ENCODE data around the gene CAMK4. TPM values are rescaled to one million over a fixed set of nuclear protein-coding genes. Genes with fewer than 3 reads are reported as not detected.

CAMK4 gene
- total RNA-seq, 1 donor from 2014 or later, result 5.0 TPM

GRCh38 chr5:111439473-111440075 lies 215.4 kb downstream of the CAMK4 start:
- Histone ChIP-seq H3K36me3 (no peaks in the 10 kb centered on the region), H3K4me1 (peaks cover 3% of the 10 kb centered on the region), H3F3A (ENCODE audit: low read depth) (no peaks in the 10 kb centered on the region), H3K4me3 (no peak overlapping the region), H2AFZ (replicated peaks) (no peak overlapping the region), H3K4me2 (no peak overlapping the region), H3K27ac (no peak overlapping the region), H3K9ac (no peak overlapping the region), H3K9me3 (ENCODE audit: low read depth) (no peaks in the 10 kb centered on the region), H4K20me1 (ENCODE audit: low read depth) (no peaks in the 10 kb centered on the region), H3K27me3 (no peaks in the 10 kb centered on the region), H3K79me2 (ENCODE audit: low read depth) (no peaks in the 10 kb centered on the region)
- H3K9me3 Mint-ChIP-seq, result peaks cover 4% of the 10 kb centered on the region
- H3K4me3 Mint-ChIP-seq, result no peak overlapping the region
- peaks cover 2% of the 10 kb centered on the region for H3K36me3 Mint-ChIP-seq
- H3K27ac Mint-ChIP-seq, result no peak overlapping the region
- no peaks in the 10 kb centered on the region for H3K27me3 Mint-ChIP-seq (ENCODE audit: insufficient read depth, low read depth)
- TF ChIP-seq EZH2 (IDR thresholded peaks at IDR 0.05), result no peak
- TF ChIP-seq CTCF (IDR thresholded peaks at IDR 0.05), result no peak
- no peak for TF ChIP-seq EZH2phosphoT487 (IDR thresholded peaks at IDR 0.05)
- DNase-seq (ENCODE audit: low spot score), result no peak
- H3K4me1 Mint-ChIP-seq, result no peaks in the 10 kb centered on the region

- Histone ChIP-seq H3K4me2 (peak overlapping the region; percentile 69), H3K79me2 (ENCODE audit: low read depth) (no peaks in the 10 kb centered on the region), H3K4me1 (peaks cover 23% of the 10 kb centered on the region), H3K36me3 (no peaks in the 10 kb centered on the region), H3K9ac (no peak overlapping the region), H3K27me3 (no peaks in the 10 kb centered on the region), H3F3A (ENCODE audit: low read depth) (peaks cover 10% of the 10 kb centered on the region), H3K9me3 (ENCODE audit: low read depth) (no peaks in the 10 kb centered on the region), H2AFZ (replicated peaks) (no peak overlapping the region), H3K4me3 (peak overlapping the region; percentile 19), H3K27ac (peak overlapping the region; percentile 83), H4K20me1 (ENCODE audit: low read depth) (no peaks in the 10 kb centered on the region)
- H3K4me3 Mint-ChIP-seq, result no peak overlapping the region
- H3K4me1 Mint-ChIP-seq, result peaks cover 19% of the 10 kb centered on the region
- H3K27ac Mint-ChIP-seq, result no peak overlapping the region
- peaks cover 9% of the 10 kb centered on the region for H3K36me3 Mint-ChIP-seq
- peaks cover 11% of the 10 kb centered on the region for H3K9me3 Mint-ChIP-seq
- H3K27me3 Mint-ChIP-seq (ENCODE audit: insufficient read depth, low read depth), result no peaks in the 10 kb centered on the region
- TF ChIP-seq EZH2phosphoT487 (IDR thresholded peaks at IDR 0.05), result no peak
- no peak for TF ChIP-seq EZH2 (IDR thresholded peaks at IDR 0.05)
- TF ChIP-seq CTCF (IDR thresholded peaks at IDR 0.05), result no peak
- no peak for DNase-seq (ENCODE audit: low spot score)
Observed at GRCh38 chr5:111447099-111447498, 222.9 kb downstream of the CAMK4 start.

- peak; percentile 48 for DNase-seq (ENCODE audit: low spot score)
- no peaks in the 10 kb centered on the region for H3K27me3 Mint-ChIP-seq (ENCODE audit: insufficient read depth, low read depth)
- peak overlapping the region; percentile 53 for H3K27ac Mint-ChIP-seq
Observed at GRCh38 chr5:111447822-111448221, 223.6 kb downstream of the CAMK4 start.

More at GRCh38 chr5:111447822-111448221, 223.6 kb downstream of the CAMK4 start:
- Histone ChIP-seq H3K4me1 (peaks cover 23% of the 10 kb centered on the region), H3K36me3 (no peaks in the 10 kb centered on the region), H3K9ac (no peak overlapping the region), H3K9me3 (ENCODE audit: low read depth) (no peaks in the 10 kb centered on the region), H3K27me3 (no peaks in the 10 kb centered on the region), H3K4me3 (peak overlapping the region; percentile 19), H3F3A (ENCODE audit: low read depth) (peaks cover 10% of the 10 kb centered on the region), H3K79me2 (ENCODE audit: low read depth) (no peaks in the 10 kb centered on the region), H3K4me2 (peak overlapping the region; percentile 69), H2AFZ (replicated peaks) (no peak overlapping the region), H3K27ac (peak overlapping the region; percentile 83), H4K20me1 (ENCODE audit: low read depth) (no peaks in the 10 kb centered on the region)
- H3K4me1 Mint-ChIP-seq, result peaks cover 19% of the 10 kb centered on the region
- H3K36me3 Mint-ChIP-seq, result peaks cover 9% of the 10 kb centered on the region
- H3K4me3 Mint-ChIP-seq, result peak overlapping the region; percentile 18
- TF ChIP-seq EZH2phosphoT487 (IDR thresholded peaks at IDR 0.05), result no peak
- no peak for TF ChIP-seq CTCF (IDR thresholded peaks at IDR 0.05)
- TF ChIP-seq EZH2 (IDR thresholded peaks at IDR 0.05), result no peak
- peaks cover 11% of the 10 kb centered on the region for H3K9me3 Mint-ChIP-seq
